Measurements from ENCODE around the gene NEMP1. TPM values are rescaled to one million over a fixed set of nuclear protein-coding genes. Genes with fewer than 3 reads are reported as not detected.

The NEMP1 gene
- total RNA-seq, 1 experiment from 2014 or later: 63.2 TPM

GRCh38 chr12:57092876-57093414 is 14.4 kb upstream of the NEMP1 start:
- TF ChIP-seq CTCF (IDR thresholded peaks at IDR 0.05; ENCODE audit: unreplicated experiment): no peak
- no peaks in the 10 kb centered on the region for H3K27me3 Mint-ChIP-seq (ENCODE audit: unreplicated experiment)
- peaks cover 92% of the 10 kb centered on the region for H3K36me3 Mint-ChIP-seq (ENCODE audit: insufficient read depth, unreplicated experiment)
- BruUV-seq (replicated peaks): no TSS peak
- no peak for DNase-seq
- H3K27ac Mint-ChIP-seq (ENCODE audit: unreplicated experiment): no peak overlapping the region
- peaks cover 46% of the 10 kb centered on the region for H3K4me1 Mint-ChIP-seq (ENCODE audit: low read depth, unreplicated experiment)
- peak overlapping the region; percentile 41 for H3K4me3 Mint-ChIP-seq (ENCODE audit: low read depth, unreplicated experiment)
- H3K9me3 Mint-ChIP-seq (ENCODE audit: low read depth, unreplicated experiment): no peaks in the 10 kb centered on the region
- intact Hi-C loops (cut with micrococcal nuclease; ENCODE audit: unreplicated experiment): loop anchor here (1.0 kb wide), 1 partner anchor 24 kb away; no protein-coding TSS in a partner anchor
- CTCF ChIA-PET: interaction anchor here (1.1 to 2.3 kb wide), 3 partner anchors 9 to 24 kb away, joined by 4 to 21 read pairs (median 15); partner anchors contain the start of gene STAT6

GRCh38 chr12:57092529-57092862 is 13.9 kb upstream of the NEMP1 start:
- no peak for TF ChIP-seq CTCF (IDR thresholded peaks at IDR 0.05; ENCODE audit: unreplicated experiment)
- H3K9me3 Mint-ChIP-seq (ENCODE audit: low read depth, unreplicated experiment): no peaks in the 10 kb centered on the region
- intact Hi-C loops (cut with micrococcal nuclease; ENCODE audit: unreplicated experiment): no loop called here
- no peaks in the 10 kb centered on the region for H3K27me3 Mint-ChIP-seq (ENCODE audit: unreplicated experiment)
- CTCF ChIA-PET: interaction anchor here (1.1 to 2.3 kb wide), 4 partner anchors 10 to 23 kb away, joined by 4 to 15 read pairs (median 5); partner anchors contain the start of genes NEMP1 and STAT6
- no peak for DNase-seq
- H3K36me3 Mint-ChIP-seq (ENCODE audit: insufficient read depth, unreplicated experiment): peaks cover 92% of the 10 kb centered on the region
- H3K27ac Mint-ChIP-seq (ENCODE audit: unreplicated experiment): no peak overlapping the region
- H3K4me1 Mint-ChIP-seq (ENCODE audit: low read depth, unreplicated experiment): peaks cover 48% of the 10 kb centered on the region
- H3K4me3 Mint-ChIP-seq (ENCODE audit: low read depth, unreplicated experiment): no peak overlapping the region
- no TSS peak for BruUV-seq (replicated peaks)

- no TSS peak for BruUV-seq (replicated peaks)
- Mint-ChIP-seq H3K27ac (ENCODE audit: unreplicated experiment) (no peak overlapping the region), H3K27me3 (ENCODE audit: unreplicated experiment) (no peaks in the 10 kb centered on the region), H3K9me3 (ENCODE audit: low read depth, unreplicated experiment) (no peaks in the 10 kb centered on the region), H3K36me3 (ENCODE audit: insufficient read depth, unreplicated experiment) (peaks cover 94% of the 10 kb centered on the region), H3K4me3 (ENCODE audit: low read depth, unreplicated experiment) (no peak overlapping the region), H3K4me1 (ENCODE audit: low read depth, unreplicated experiment) (peaks cover 48% of the 10 kb centered on the region)
- no peak for DNase-seq
- intact Hi-C loops (cut with micrococcal nuclease; ENCODE audit: unreplicated experiment): no loop called here
- TF ChIP-seq CTCF (IDR thresholded peaks at IDR 0.05; ENCODE audit: unreplicated experiment): no peak
- CTCF ChIA-PET: interaction anchor here (1.1 to 2.3 kb wide), 4 partner anchors 11 to 22 kb away, joined by 4 to 15 read pairs (median 5); partner anchors contain the start of genes NEMP1 and STAT6
These were observed 13.3 kb upstream of the NEMP1 start for GRCh38 chr12:57091638-57092528.

GRCh38 chr12:57090924-57091637 is 12.5 kb upstream of the NEMP1 start:
- intact Hi-C loops (cut with micrococcal nuclease; ENCODE audit: unreplicated experiment): no loop called here
- Mint-ChIP-seq H3K27me3 (ENCODE audit: unreplicated experiment) (no peaks in the 10 kb centered on the region), H3K4me3 (ENCODE audit: low read depth, unreplicated experiment) (peak overlapping the region; percentile 91), H3K9me3 (ENCODE audit: low read depth, unreplicated experiment) (no peaks in the 10 kb centered on the region), H3K27ac (ENCODE audit: unreplicated experiment) (peak overlapping the region; percentile 23), H3K4me1 (ENCODE audit: low read depth, unreplicated experiment) (peaks cover 56% of the 10 kb centered on the region), H3K36me3 (ENCODE audit: insufficient read depth, unreplicated experiment) (peaks cover 95% of the 10 kb centered on the region)
- CTCF ChIA-PET: interaction anchor here (1.1 to 4.5 kb wide), 4 partner anchors 11 to 20 kb away, joined by 4 to 49 read pairs (median 6); partner anchors contain the start of genes NEMP1 and STAT6
- DNase-seq: no peak
- TF ChIP-seq CTCF (IDR thresholded peaks at IDR 0.05; ENCODE audit: unreplicated experiment): no peak
- BruUV-seq (replicated peaks): no TSS peak
